Left lung (tissue), 10 donors: Measurements from ENCODE around the gene TMEM181. TPM values are rescaled to one million over a fixed set of nuclear protein-coding genes. Genes with fewer than 3 reads are reported as not detected.

ENCODE experiments used
- ATAC-seq: fragments of 200-7000 bp; cut with Tn5 transposase; one replicate; pipeline ENCODE4 v1.9.1; 2020; ENCODE audit warnings: moderate library complexity
- DNase-seq, 4 donors: peaks; one replicate each; pipeline ENCODE4 v3.0.0-alpha.2; 2013 to 2020
- H3K27ac ChIP-seq, 2 donors: fragments of 200-600 bp; sonication (generic) in 1 of 2; one replicate each; pipeline versions ENCODE4 v1.5.0 to v1.8.0; 2020 to 2021
- H3K27me3 ChIP-seq, 2 donors: fragments of 200-600 bp; sonication (generic) in 1 of 2; one replicate each; pipeline versions ENCODE4 v1.5.0 to v1.8.0; 2020 to 2021
- H3K36me3 ChIP-seq, 2 donors: fragments of 200-600 bp; sonication (generic) in 1 of 2; one replicate each; pipeline versions ENCODE4 v1.5.0 to v1.8.0; 2020 to 2021
- H3K4me1 ChIP-seq, 2 donors: fragments of 200-600 bp; one replicate each; pipeline ENCODE4 v1.8.0; 2021
- H3K4me3 ChIP-seq, 2 donors: fragments of 200-600 bp; sonication (generic) in 1 of 2; one replicate each; pipeline versions ENCODE4 v1.5.0 to v1.8.0; 2020 to 2021; ENCODE audit warnings: mild to moderate bottlenecking in 1 of 2
- H3K9me3 ChIP-seq, 2 donors: fragments of 200-600 bp; sonication (generic) in 1 of 2; one replicate each; pipeline versions ENCODE4 v1.5.0 to v1.8.0; 2020 to 2021
- CTCF ChIP-seq, 2 donors: fragments of 200-600 bp; sonication (generic) in 1 of 2; IDR thresholded peaks; one replicate each; pipeline versions ENCODE4 v1.5.0 to v1.8.0; 2021; ENCODE audit warnings: antibody characterized with exemption in 2 of 2
- intact Hi-C, 2 donors: fragments of 100-400 bp; cut with DNase I; formaldehyde crosslinking; loops; one replicate each; pipeline versions ENCODE4 v1.11.2 to v1.14.2; 2022
- polyA plus RNA-seq, 6 donors: library from polyadenylated mRNA; unstranded; fragments of 120-200 nt; gene quantifications; one replicate each; pipeline ENCODE4 v1.2.1, GENCODE V29; 2013; ENCODE audit not compliant: insufficient read length in 6 of 6
- total RNA-seq, 2 donors: library from RNA; stranded (reverse); fragmentation: NEBNext Ultra II Directional; extraction: Animal tissue kit (Norgen Biotek cat#: 25700); gene quantifications; one replicate each; pipeline ENCODE4 v1.2.1, GENCODE V29; 2021
- donor health status: DM: no; HTN: yes; CAD: no.
- donor health status: DM: no; HTN: no; CAD: no.

Gene TMEM181
- total and polyA plus RNA-seq, 8 donors, result 29.9 to 37.0 (median 31.4) TPM

- Histone ChIP-seq H3K4me1 (peaks cover 0 to 42% of the 10 kb centered on the region in 2 donors), H3K9me3 (no peaks in the 10 kb centered on the region), H3K27ac (no peak overlapping the region), H3K36me3 (no peaks in the 10 kb centered on the region), H3K27me3 (no peaks in the 10 kb centered on the region), H3K4me3 (no peak overlapping the region)
- DNase-seq, result peak in 1 of 4 donors; percentile 52
- TF ChIP-seq CTCF (IDR thresholded peaks at IDR 0.05), result no peak
- no peak for ATAC-seq
- intact Hi-C loops, result no loop called here
Observed at GRCh38 chr6:158558415-158559306, 1.2 kb upstream of the TMEM181 start.

DNA sequence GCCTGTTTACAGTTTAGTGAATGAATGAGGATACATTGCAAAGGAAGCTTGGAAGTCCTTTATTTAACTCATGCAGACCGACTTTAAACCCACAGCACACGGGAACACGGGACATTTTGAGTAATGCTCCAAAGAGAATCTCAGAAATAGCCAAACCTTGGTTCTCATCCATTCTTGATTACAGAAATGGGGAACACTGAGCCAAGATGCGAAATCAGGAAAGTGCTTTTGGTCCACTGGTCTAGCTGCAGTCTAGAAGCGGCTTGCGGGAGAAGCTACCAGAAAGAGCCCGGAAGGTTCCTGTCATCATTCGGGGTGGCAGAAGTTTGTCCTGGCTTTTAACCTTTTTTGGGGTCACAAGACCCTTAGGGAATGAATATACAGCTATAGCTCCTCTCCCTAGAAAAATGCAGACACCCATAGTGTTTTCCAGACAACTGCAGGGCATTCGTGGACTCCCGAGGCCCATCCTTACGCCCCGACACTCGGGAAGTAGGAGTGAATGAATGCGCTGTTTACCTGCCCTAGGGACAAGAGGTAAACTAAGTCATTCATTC is 475 bp upstream of the TMEM181 start:
- Histone ChIP-seq H3K4me1 (peaks cover 0 to 50% of the 10 kb centered on the region in 2 donors), H3K27ac (peak overlapping the region; percentile 90), H3K36me3 (no peaks in the 10 kb centered on the region), H3K27me3 (no peaks in the 10 kb centered on the region), H3K9me3 (no peaks in the 10 kb centered on the region), H3K4me3 (peak overlapping the region; percentile 92 to 95)
- no peak for ATAC-seq
- intact Hi-C loops, result no loop called here
- TF ChIP-seq CTCF (IDR thresholded peaks at IDR 0.05), result no peak
- no peak for DNase-seq

DNA sequence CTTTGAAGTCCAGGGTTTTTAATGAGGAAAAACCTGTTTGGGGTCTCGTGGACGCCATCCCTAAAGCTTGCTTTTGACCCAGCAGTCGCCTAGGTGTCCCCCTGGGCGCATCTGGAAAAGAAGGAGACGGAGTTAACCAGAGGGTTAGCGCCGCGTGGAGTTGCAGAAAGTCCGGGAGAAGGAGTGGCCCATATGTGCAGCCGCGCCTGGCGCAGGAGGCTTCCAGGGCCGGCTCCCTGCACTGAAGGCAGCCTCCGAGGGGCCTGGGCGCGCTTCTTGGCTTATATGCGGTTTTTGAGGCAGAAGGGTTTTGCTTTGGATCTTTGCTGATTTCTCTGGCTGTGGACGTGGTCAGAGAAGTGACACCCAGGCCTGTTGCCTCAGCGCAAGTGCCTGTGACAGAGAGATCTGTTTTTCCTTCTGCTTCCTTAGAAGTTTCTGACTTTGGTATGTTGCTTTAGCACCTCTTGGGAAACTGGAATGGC is 987 bp downstream of the TMEM181 start:
- peak; percentile 62 for ATAC-seq
- Histone ChIP-seq H3K36me3 (no peaks in the 10 kb centered on the region), H3K9me3 (no peaks in the 10 kb centered on the region), H3K4me1 (peaks cover 0 to 64% of the 10 kb centered on the region in 2 donors), H3K4me3 (peak overlapping the region; percentile 92 to 95), H3K27ac (peak overlapping the region; percentile 90), H3K27me3 (no peaks in the 10 kb centered on the region)
- intact Hi-C loops, result no loop called here
- no peak for TF ChIP-seq CTCF (IDR thresholded peaks at IDR 0.05)
- DNase-seq, result peak in 1 of 4 donors; percentile 82

GRCh38 chr6:158561321-158561884 is 1.5 kb downstream of the TMEM181 start:
- Histone ChIP-seq H3K4me3 (peak overlapping the region; percentile 92 to 95), H3K36me3 (no peaks in the 10 kb centered on the region), H3K27me3 (no peaks in the 10 kb centered on the region), H3K9me3 (no peaks in the 10 kb centered on the region), H3K4me1 (peaks cover 0 to 62% of the 10 kb centered on the region in 2 donors), H3K27ac (peak overlapping the region; percentile 90)
- TF ChIP-seq CTCF (IDR thresholded peaks at IDR 0.05), result no peak
- DNase-seq (no peak), ATAC-seq (no peak)
- intact Hi-C loops, result no loop called here

DNA sequence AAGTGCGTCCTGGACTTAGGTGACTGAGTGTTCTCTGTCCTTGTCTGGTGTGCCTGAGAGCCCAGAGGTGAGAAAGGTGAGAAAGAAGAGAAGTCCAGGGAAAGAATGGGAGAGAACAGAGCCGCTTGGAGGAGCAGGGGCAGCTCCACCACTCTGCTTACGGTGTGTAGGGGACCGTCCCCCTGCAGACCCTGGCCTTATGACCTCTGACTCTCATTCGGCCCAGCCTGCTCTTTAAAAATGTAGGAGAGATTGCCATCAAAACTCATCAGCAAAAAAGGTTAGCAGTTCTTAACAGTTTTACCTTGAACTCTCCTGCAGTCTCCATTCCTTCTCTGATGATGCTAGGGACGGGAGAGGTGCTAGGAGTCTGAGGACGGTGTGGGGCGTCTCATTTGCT is 2.0 kb downstream of the TMEM181 start:
- H3K4me3 ChIP-seq, result peak overlapping the region in 1 of 2 donors; percentile 92
- DNase-seq, result no peak
- no peaks in the 10 kb centered on the region for H3K27me3 ChIP-seq
- no peak overlapping the region for H3K27ac ChIP-seq
- no peak for TF ChIP-seq CTCF (IDR thresholded peaks at IDR 0.05)
- no peak for ATAC-seq
- H3K4me1 ChIP-seq, result peaks cover 0 to 60% of the 10 kb centered on the region in 2 donors
- H3K9me3 ChIP-seq, result no peaks in the 10 kb centered on the region
- intact Hi-C loops, result no loop called here
- H3K36me3 ChIP-seq, result no peaks in the 10 kb centered on the region
